WTC11 (cell line): ENCODE data around the gene BAIAP2.

ENCODE experiments used
- CTCF ChIP-seq: fragments of 200-600 bp; IDR thresholded peaks from 2 replicates; pipeline ENCODE4 v1.8.0; 2022; ENCODE audit warnings: antibody characterized with exemption
- FOXJ3 ChIP-seq: sonication (generic); formaldehyde crosslinking; IDR thresholded peaks from 2 replicates; pipeline ENCODE4 v1.9.0; 2021; ENCODE audit warnings: missing genetic modification reagents, mild to moderate bottlenecking, borderline replicate concordance
- NFE2L1 ChIP-seq: sonication (generic); formaldehyde crosslinking; IDR thresholded peaks from 2 replicates; pipeline ENCODE4 v1.8.1; 2023; ENCODE audit warnings: missing genetic modification reagents
- ZBTB43 ChIP-seq: sonication (generic); formaldehyde crosslinking; IDR thresholded peaks from 2 replicates; pipeline ENCODE4 v1.8.1; 2023; ENCODE audit warnings: mild to moderate bottlenecking, missing genetic modification reagents

- TF ChIP-seq FOXJ3 (CRISPR knock-in tag) (no peak), CTCF (no peak), ZBTB43 (CRISPR knock-in tag) (no peak), NFE2L1 (CRISPR knock-in tag) (no peak)
These were observed 7.1 kb upstream of the BAIAP2 start for GRCh38 chr17:81027591-81028505.
